Ishikawa (cell line): ENCODE data around the gene OPHN1.

Experiments used
- FOXM1 ChIP-seq: IDR thresholded peaks from 2 replicates; pipeline ENCODE4 v1.6.1; 2012; ENCODE audit warnings: low read depth, borderline replicate concordance
- NFIC ChIP-seq: IDR thresholded peaks from 2 replicates; pipeline ENCODE4 v1.6.1; 2012
- RAD21 ChIP-seq: IDR thresholded peaks from 2 replicates; pipeline ENCODE4 v1.6.1; 2012; ENCODE audit warnings: low read depth
- REST ChIP-seq: IDR thresholded peaks from 2 replicates; pipeline ENCODE4 v1.6.1; 2012; ENCODE audit warnings: low read depth, mild to moderate bottlenecking
- YY1 ChIP-seq: IDR thresholded peaks from 2 replicates; pipeline ENCODE4 v1.6.1; 2012; ENCODE audit warnings: low read depth
- ZBTB7A ChIP-seq: IDR thresholded peaks from 2 replicates; pipeline ENCODE4 v1.6.1; 2012; ENCODE audit warnings: low read depth

- TF ChIP-seq ZBTB7A (no peak), REST (no peak), NFIC (no peak), RAD21 (peak; percentile 78), YY1 (no peak), FOXM1 (no peak)
Measured at GRCh38 chrX:68196939-68197791, 236.1 kb downstream of the OPHN1 start.
